ENCODE measurements around the gene CACNA1D. TPM values are rescaled to one million over a fixed set of nuclear protein-coding genes. Genes with fewer than 3 reads are reported as not detected.

CACNA1D gene
- polyA plus RNA-seq, 1 experiment: 0.15 TPM

DNA sequence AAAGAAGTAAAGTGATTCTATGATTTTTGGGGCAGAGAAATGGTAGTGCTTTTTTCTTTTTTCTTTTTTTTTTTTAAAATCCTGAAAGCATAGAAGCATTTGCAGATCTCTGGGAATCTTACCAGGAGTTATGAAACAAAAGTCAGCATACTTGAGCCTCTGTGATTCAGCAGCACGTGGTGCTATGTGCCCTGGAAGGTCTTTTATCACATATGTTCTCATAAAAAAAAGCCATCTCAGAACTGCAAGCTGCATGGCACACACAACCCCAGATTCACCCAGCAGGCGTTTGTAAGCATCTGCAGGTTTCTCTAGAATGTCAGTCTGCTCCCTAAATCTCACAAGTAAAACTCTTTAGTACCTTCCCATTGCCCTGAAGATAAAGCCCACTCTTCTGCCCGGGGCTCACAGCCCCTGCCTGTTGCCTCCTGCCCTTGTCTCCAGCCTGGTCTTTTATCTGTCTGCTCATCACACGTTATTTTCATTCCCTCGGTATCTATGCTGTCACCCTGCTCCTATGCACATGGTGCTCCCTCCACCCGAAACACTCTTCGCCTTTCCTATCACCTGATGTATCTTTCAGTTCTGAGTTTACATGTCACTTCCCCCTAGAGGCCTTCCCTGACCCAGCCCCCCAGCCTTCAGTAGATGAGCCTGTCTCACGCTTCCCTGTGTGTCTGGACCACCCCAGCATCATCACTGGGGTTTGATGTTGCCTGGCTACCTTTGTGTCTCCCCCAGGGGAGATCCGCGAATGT is 279.4 kb downstream of the CACNA1D start:
- Histone ChIP-seq H3K4me3 (ENCODE audit: low read depth, low read length) (no peak overlapping the region), H3K27me3 (ENCODE audit: control insufficient read depth, insufficient read depth, low read length) (peaks cover 1% of the 10 kb centered on the region; the same call in 1 of the 2 replicates), H3K36me3 (ENCODE audit: control insufficient read depth, insufficient read depth, low read length) (no peaks in the 10 kb centered on the region)
- POLR2A ChIA-PET: no interaction called here
- DNase-seq (ENCODE audit: low read depth): peak; percentile 82
- TF ChIP-seq, protein P1, sequence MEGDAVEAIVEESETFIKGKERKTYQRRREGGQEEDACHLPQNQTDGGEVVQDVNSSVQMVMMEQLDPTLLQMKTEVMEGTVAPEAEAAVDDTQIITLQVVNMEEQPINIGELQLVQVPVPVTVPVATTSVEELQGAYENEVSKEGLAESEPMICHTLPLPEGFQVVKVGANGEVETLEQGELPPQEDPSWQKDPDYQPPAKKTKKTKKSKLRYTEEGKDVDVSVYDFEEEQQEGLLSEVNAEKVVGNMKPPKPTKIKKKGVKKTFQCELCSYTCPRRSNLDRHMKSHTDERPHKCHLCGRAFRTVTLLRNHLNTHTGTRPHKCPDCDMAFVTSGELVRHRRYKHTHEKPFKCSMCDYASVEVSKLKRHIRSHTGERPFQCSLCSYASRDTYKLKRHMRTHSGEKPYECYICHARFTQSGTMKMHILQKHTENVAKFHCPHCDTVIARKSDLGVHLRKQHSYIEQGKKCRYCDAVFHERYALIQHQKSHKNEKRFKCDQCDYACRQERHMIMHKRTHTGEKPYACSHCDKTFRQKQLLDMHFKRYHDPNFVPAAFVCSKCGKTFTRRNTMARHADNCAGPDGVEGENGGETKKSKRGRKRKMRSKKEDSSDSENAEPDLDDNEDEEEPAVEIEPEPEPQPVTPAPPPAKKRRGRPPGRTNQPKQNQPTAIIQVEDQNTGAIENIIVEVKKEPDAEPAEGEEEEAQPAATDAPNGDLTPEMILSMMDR (IDR thresholded peaks at IDR 0.05; ENCODE audit: insufficient read depth, low read depth, low read length): no peak
- CTCF ChIA-PET: interaction anchor here (1.3 to 1.6 kb wide), 2 partner anchors 9 to 107 kb away, joined by 3 read pairs; no protein-coding TSS in a partner anchor

DNA sequence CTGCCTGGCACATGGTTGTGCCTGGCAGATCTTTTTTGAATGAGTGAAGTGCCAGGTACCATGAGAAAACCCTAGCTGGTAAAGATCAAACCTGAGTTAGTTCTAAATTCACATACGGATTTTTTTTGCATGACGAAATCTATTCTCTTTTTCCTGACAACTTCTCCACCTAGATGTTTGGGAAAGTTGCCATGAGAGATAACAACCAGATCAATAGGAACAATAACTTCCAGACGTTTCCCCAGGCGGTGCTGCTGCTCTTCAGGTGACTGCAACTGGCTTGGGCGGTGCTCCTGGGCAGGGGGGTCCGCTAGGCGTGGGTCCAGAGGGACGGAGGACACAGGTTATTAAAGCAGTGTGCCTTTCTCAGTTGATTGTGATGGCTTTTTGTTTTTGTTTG is 280.0 kb downstream of the CACNA1D start:
- no peak overlapping the region for H3K4me3 ChIP-seq (ENCODE audit: low read depth, low read length)
- peaks cover 1% of the 10 kb centered on the region; the same call in 1 of the 2 replicates for H3K27me3 ChIP-seq (ENCODE audit: control insufficient read depth, insufficient read depth, low read length)
- TF ChIP-seq, protein P1 (IDR thresholded peaks at IDR 0.05; ENCODE audit: insufficient read depth, low read depth, low read length): no peak
- no peaks in the 10 kb centered on the region for H3K36me3 ChIP-seq (ENCODE audit: control insufficient read depth, insufficient read depth, low read length)
- DNase-seq (ENCODE audit: low read depth): no peak
- ChIA-PET CTCF (interaction anchor here (1.3 kb wide), 1 partner anchor 107 kb away, joined by 3 read pairs; no protein-coding TSS in a partner anchor), POLR2A (no interaction called here)

DNA sequence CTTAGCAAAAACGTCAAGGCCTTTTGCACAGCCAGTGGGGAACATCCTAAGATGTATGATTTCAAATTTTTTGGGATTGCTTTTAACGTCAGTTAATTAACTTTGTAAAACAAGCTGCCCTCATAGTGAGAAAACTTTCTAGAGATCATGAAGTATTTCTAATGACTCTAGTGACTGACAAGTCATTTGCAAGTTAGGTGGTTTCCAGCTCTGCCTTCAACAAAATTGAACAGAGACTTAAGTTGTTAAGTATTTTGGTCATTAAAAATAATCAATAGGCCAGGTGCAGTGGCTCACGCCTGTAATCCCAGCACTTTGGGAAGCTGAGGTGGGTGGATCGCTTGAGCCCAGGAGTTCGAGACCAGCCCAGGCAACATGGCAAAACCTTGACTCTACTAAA is 280.6 kb downstream of the CACNA1D start:
- H3K36me3 ChIP-seq (ENCODE audit: control insufficient read depth, insufficient read depth, low read length): no peaks in the 10 kb centered on the region
- H3K27me3 ChIP-seq (ENCODE audit: control insufficient read depth, insufficient read depth, low read length): peaks cover 1% of the 10 kb centered on the region; the same call in 1 of the 2 replicates
- no peak overlapping the region for H3K4me3 ChIP-seq (ENCODE audit: low read depth, low read length)
- TF ChIP-seq, protein P1 (IDR thresholded peaks at IDR 0.05; ENCODE audit: insufficient read depth, low read depth, low read length): no peak
- no peak for DNase-seq (ENCODE audit: low read depth)
- ChIA-PET CTCF (interaction anchor here (1.3 kb wide), 1 partner anchor 106 kb away, joined by 3 read pairs; no protein-coding TSS in a partner anchor), POLR2A (no interaction called here)

DNA sequence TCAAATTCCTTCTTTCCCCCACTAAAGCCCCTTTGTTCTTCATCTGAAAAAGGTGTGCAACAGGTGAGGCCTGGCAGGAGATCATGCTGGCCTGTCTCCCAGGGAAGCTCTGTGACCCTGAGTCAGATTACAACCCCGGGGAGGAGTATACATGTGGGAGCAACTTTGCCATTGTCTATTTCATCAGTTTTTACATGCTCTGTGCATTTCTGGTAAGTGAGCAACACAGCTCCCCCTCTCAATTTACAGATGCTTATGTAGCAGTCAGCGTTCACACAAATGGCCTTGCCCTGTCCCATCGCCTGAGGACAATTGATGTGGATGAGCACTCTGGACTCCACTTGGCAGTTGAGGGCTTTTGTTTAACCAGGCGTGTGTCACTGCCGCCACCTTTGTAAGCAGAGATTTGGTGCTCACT is 281.4 kb downstream of the CACNA1D start:
- H3K4me3 ChIP-seq (ENCODE audit: low read depth, low read length): no peak overlapping the region
- TF ChIP-seq, protein P1 (IDR thresholded peaks at IDR 0.05; ENCODE audit: insufficient read depth, low read depth, low read length): no peak
- DNase-seq (ENCODE audit: low read depth): no peak
- ChIA-PET POLR2A (interaction anchor here (0.6 kb wide), 1 partner anchor 854 kb away, joined by 3 read pairs; no protein-coding TSS in a partner anchor), CTCF (interaction anchor here (0.7 to 1.2 kb wide), 3 partner anchors 21 to 795 kb away, joined by 3 read pairs; no protein-coding TSS in a partner anchor)
- no peaks in the 10 kb centered on the region for H3K36me3 ChIP-seq (ENCODE audit: control insufficient read depth, insufficient read depth, low read length)
- H3K27me3 ChIP-seq (ENCODE audit: control insufficient read depth, insufficient read depth, low read length): peaks cover 1% of the 10 kb centered on the region; the same call in 1 of the 2 replicates

DNA sequence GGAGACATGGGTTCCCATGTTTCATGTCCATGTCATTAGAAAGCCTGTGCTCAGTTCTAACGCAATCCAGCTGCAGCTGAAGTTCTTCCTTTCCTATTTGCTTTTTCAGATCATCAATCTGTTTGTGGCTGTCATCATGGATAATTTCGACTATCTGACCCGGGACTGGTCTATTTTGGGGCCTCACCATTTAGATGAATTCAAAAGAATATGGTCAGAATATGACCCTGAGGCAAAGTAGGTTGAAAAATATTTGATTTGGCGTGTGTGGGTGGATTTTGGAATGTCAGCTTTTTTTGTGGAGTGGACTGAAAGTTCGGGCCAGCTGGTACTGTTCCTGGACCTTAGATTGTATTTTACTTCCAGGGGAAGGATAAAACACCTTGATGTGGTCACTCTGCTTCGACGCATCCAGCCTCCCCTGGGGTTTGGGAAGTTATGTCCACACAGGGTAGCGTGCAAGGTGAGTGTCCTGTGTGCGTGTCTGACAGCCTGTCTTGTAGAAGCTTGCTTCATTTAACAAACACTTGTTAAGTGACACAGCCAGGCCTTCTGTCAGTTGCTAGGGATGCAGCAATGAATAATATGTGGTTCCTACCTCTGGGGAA is 282.2 kb downstream of the CACNA1D start:
- Histone ChIP-seq H3K36me3 (ENCODE audit: control insufficient read depth, insufficient read depth, low read length) (no peaks in the 10 kb centered on the region), H3K4me3 (ENCODE audit: low read depth, low read length) (no peak overlapping the region), H3K27me3 (ENCODE audit: control insufficient read depth, insufficient read depth, low read length) (no peaks in the 10 kb centered on the region)
- ChIA-PET POLR2A (interaction anchor here (0.6 kb wide), 1 partner anchor 855 kb away, joined by 3 read pairs; no protein-coding TSS in a partner anchor), CTCF (interaction anchor here (0.7 to 1.8 kb wide), 4 partner anchors 9 to 69 kb away, joined by 3 to 4 read pairs (median 3); no protein-coding TSS in a partner anchor)
- DNase-seq (ENCODE audit: low read depth): peak; percentile 67
- TF ChIP-seq, protein P1 (IDR thresholded peaks at IDR 0.05; ENCODE audit: insufficient read depth, low read depth, low read length): no peak
